Chondrocyte (in vitro differentiated cells): Measurements from ENCODE around the gene OCA2. TPM values are rescaled to one million over a fixed set of nuclear protein-coding genes. Genes with fewer than 3 reads are reported as not detected.

ENCODE experiments used
- DNase-seq: peaks from one replicate; pipeline ENCODE4 v3.0.0; 2021; ENCODE audit warnings: mixed read lengths, low spot score
- H3K27ac Mint-ChIP-seq: one replicate; pipeline ENCODE4 v1.8.0; 2021; ENCODE audit warnings: mild to moderate bottlenecking, moderate library complexity, mixed read lengths; ENCODE audit not compliant: unreplicated experiment
- H3K27me3 Mint-ChIP-seq: 2 replicates; pipeline ENCODE4 v1.8.0; 2021; ENCODE audit warnings: low read depth, mixed read lengths
- H3K36me3 Mint-ChIP-seq: 2 replicates; pipeline ENCODE4 v1.8.0; 2021; ENCODE audit warnings: low read depth, mixed read lengths
- H3K4me1 Mint-ChIP-seq: 2 replicates; pipeline ENCODE4 v1.8.0; 2021; ENCODE audit warnings: low read depth, mild to moderate bottlenecking, mixed read lengths
- H3K4me3 Mint-ChIP-seq: one replicate; pipeline ENCODE4 v1.8.0; 2021; ENCODE audit warnings: mild to moderate bottlenecking, moderate library complexity, mixed read lengths; ENCODE audit not compliant: unreplicated experiment
- H3K9me3 Mint-ChIP-seq: 2 replicates; pipeline ENCODE4 v1.8.0; 2021; ENCODE audit warnings: low read depth, mixed read lengths
- CTCF ChIP-seq: fragments of 200-600 bp; sonication (generic); IDR thresholded peaks from 2 replicates; pipeline ENCODE4 v1.5.0; 2021; ENCODE audit warnings: antibody characterized with exemption, mild to moderate bottlenecking, moderate library complexity
- total RNA-seq: library from RNA; stranded (reverse); gene quantifications from 3 replicates; pipeline ENCODE4 v1.2.1, GENCODE V29; 2021

The OCA2 gene
- total RNA-seq, 1 donor from 2014 or later, result 0.75 TPM

GRCh38 chr15:27831384-27832236 lies 267.5 kb downstream of the OCA2 start:
- Mint-ChIP-seq H3K27me3 (no peaks in the 10 kb centered on the region), H3K27ac (no peak overlapping the region), H3K36me3 (no peaks in the 10 kb centered on the region), H3K9me3 (no peaks in the 10 kb centered on the region), H3K4me3 (no peak overlapping the region), H3K4me1 (peaks cover 22% of the 10 kb centered on the region)
- no peak for DNase-seq
- no peak for TF ChIP-seq CTCF

GRCh38 chr15:27828746-27829145 lies 270.4 kb downstream of the OCA2 start:
- H3K36me3 Mint-ChIP-seq, result no peaks in the 10 kb centered on the region
- H3K4me3 Mint-ChIP-seq, result no peak overlapping the region
- H3K4me1 Mint-ChIP-seq, result peaks cover 26% of the 10 kb centered on the region
- TF ChIP-seq CTCF, result no peak
- H3K27me3 Mint-ChIP-seq, result no peaks in the 10 kb centered on the region
- H3K9me3 Mint-ChIP-seq, result no peaks in the 10 kb centered on the region
- H3K27ac Mint-ChIP-seq, result peak overlapping the region; percentile 13
- DNase-seq, result no peak

- H3K36me3 Mint-ChIP-seq, result no peaks in the 10 kb centered on the region
- no peak for TF ChIP-seq CTCF
- peak overlapping the region; percentile 58 for H3K27ac Mint-ChIP-seq
- no peaks in the 10 kb centered on the region for H3K27me3 Mint-ChIP-seq
- H3K4me1 Mint-ChIP-seq, result peaks cover 26% of the 10 kb centered on the region
- H3K9me3 Mint-ChIP-seq, result no peaks in the 10 kb centered on the region
- DNase-seq, result no peak
- peak overlapping the region; percentile 1 for H3K4me3 Mint-ChIP-seq
Measured at GRCh38 chr15:27826902-27827714, 272.0 kb downstream of the OCA2 start.

- Mint-ChIP-seq H3K4me1 (peaks cover 26% of the 10 kb centered on the region), H3K27ac (no peak overlapping the region), H3K27me3 (no peaks in the 10 kb centered on the region), H3K9me3 (no peaks in the 10 kb centered on the region), H3K36me3 (no peaks in the 10 kb centered on the region), H3K4me3 (no peak overlapping the region)
- no peak for TF ChIP-seq CTCF
- no peak for DNase-seq
Measured at GRCh38 chr15:27826411-27826810, 272.7 kb downstream of the OCA2 start.

- no peak for DNase-seq
- Mint-ChIP-seq H3K27me3 (no peaks in the 10 kb centered on the region), H3K4me1 (peaks cover 32% of the 10 kb centered on the region), H3K9me3 (no peaks in the 10 kb centered on the region), H3K4me3 (no peak overlapping the region), H3K27ac (no peak overlapping the region), H3K36me3 (no peaks in the 10 kb centered on the region)
- no peak for TF ChIP-seq CTCF
Measured at GRCh38 chr15:27824841-27825422, 274.2 kb downstream of the OCA2 start.
